ENCODE measurements around the gene MAP3K14.

The MAP3K14 gene

DNA sequence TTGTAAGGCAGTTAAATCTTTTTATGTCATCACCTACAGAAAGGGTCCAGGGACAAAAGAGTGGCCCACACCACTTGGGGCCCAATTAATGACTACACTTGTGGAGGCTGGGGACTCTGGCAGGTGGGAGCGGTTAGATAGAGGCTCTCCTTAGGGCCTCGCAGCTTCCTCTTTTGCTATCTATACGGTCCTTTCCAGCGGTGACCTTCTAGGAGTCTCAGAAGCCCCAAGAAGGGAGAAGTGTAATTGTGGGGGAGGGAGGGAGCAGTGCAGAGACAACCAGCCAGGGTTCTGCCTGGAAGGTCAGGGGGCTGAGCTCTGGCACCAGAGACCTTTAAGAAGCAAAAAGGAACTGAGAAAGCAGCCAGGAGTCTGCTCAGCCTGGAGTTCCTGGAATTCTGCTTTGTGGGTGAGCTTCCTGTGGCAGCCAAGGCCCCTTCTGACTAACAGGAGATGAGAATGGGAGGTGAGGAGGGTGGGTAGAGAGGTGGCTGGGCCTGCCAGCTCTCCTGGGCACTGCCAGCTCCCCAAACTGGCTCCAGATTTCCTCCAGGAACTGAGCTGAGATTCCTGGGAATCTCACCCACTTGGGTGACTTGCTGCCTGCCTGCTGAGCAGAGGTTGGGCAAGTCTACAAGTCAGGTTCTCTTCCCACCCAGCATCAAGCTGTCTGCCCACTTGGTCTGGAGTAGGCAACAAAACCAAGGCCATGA is 16.3 kb upstream of the MAP3K14 start:
- Mint-ChIP-seq H3K4me3 (no peak overlapping the region), H3K27me3 (no peaks in the 10 kb centered on the region), H3K36me3 (ENCODE audit: low read depth) (no peaks in the 10 kb centered on the region), H3K9me3 (no peaks in the 10 kb centered on the region), H3K27ac (no peak overlapping the region), H3K4me1 (peaks cover 28% of the 10 kb centered on the region)
- DNase-seq (no peak), ATAC-seq (peak; percentile 79)

DNA sequence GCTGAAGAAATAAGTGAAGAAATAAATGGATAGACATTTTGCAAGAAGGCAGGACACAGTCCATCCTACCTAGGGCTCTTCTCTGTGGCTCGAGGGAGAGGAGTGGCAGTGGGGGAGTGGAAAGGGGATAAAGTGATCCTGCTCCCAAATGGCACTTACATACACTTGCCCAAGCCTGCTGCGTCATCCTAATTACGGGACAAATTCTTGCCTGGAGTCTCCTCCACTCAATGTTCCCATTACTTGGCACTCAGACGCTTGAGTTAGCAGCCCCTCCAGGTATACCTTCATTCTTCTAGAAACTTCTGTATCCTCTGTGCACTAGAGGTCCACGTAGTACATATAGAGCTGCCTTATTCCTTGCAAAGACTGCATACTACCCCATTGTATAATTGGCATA is 15.7 kb upstream of the MAP3K14 start:
- Mint-ChIP-seq H3K36me3 (ENCODE audit: low read depth) (no peaks in the 10 kb centered on the region), H3K4me3 (no peak overlapping the region), H3K27me3 (no peaks in the 10 kb centered on the region), H3K27ac (no peak overlapping the region), H3K4me1 (peaks cover 28% of the 10 kb centered on the region), H3K9me3 (no peaks in the 10 kb centered on the region)
- ATAC-seq, result no peak
- no peak for DNase-seq

GRCh38 chr17:45326626-45327025 is 9.8 kb upstream of the MAP3K14 start:
- no peak overlapping the region for H3K4me3 Mint-ChIP-seq
- no peaks in the 10 kb centered on the region for H3K27me3 Mint-ChIP-seq
- H3K27ac Mint-ChIP-seq, result no peak overlapping the region
- H3K9me3 Mint-ChIP-seq, result no peaks in the 10 kb centered on the region
- no peaks in the 10 kb centered on the region for H3K36me3 Mint-ChIP-seq (ENCODE audit: low read depth)
- peaks cover 11% of the 10 kb centered on the region for H3K4me1 Mint-ChIP-seq
- ATAC-seq, result no peak
- no peak for DNase-seq

DNA sequence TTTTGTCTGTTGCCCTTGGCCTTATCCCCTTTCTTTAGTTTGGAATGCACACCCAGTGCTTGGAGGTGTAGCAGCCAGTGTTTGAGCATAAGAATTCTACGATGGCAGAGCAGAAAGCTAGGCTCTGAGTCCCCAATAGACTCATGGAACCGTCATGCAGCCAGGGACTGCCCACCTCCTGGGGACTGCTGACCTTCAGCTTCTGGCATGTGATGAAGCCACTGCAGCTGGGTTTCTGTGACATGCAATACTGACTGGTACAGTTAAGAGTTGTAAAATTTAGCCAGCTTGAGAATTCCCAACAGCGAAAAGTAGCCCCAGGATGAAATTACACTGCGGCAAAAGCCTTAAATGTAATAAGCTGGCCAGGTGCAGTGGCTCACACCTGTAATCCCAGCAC is 9.0 kb upstream of the MAP3K14 start:
- no peak for DNase-seq
- Mint-ChIP-seq H3K4me3 (no peak overlapping the region), H3K27ac (no peak overlapping the region), H3K9me3 (no peaks in the 10 kb centered on the region), H3K36me3 (ENCODE audit: low read depth) (no peaks in the 10 kb centered on the region), H3K27me3 (no peaks in the 10 kb centered on the region), H3K4me1 (peaks cover 18% of the 10 kb centered on the region)
- no peak for ATAC-seq

GRCh38 chr17:45324336-45324735 is 7.5 kb upstream of the MAP3K14 start:
- H3K4me1 Mint-ChIP-seq, result peaks cover 27% of the 10 kb centered on the region
- no peaks in the 10 kb centered on the region for H3K36me3 Mint-ChIP-seq (ENCODE audit: low read depth)
- no peak for DNase-seq
- no peaks in the 10 kb centered on the region for H3K9me3 Mint-ChIP-seq
- no peak overlapping the region for H3K27ac Mint-ChIP-seq
- no peaks in the 10 kb centered on the region for H3K27me3 Mint-ChIP-seq
- ATAC-seq, result no peak
- H3K4me3 Mint-ChIP-seq, result no peak overlapping the region

DNA sequence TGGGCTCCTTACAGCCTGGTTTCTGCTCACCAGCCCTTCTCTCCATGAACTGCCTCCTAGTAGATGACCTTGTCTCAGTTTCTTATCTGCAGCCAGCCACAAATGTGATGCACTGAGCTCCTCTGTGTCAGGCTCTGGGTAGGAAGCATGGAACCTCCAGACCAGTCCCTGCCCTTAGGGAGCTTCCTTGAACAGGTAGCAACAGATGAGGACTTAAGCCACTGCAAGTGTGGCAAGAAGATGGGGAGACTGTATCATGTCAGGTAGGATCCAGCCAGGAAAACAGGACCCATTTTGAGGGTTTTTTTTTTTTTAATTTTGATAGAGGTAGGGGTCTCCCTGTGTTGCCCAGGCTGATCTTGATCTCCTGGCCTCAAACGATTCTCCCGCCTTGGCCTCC is 5.3 kb upstream of the MAP3K14 start:
- Mint-ChIP-seq H3K36me3 (ENCODE audit: low read depth) (peaks cover 2% of the 10 kb centered on the region), H3K4me1 (peaks cover 49% of the 10 kb centered on the region), H3K9me3 (no peaks in the 10 kb centered on the region), H3K4me3 (no peak overlapping the region), H3K27me3 (peaks cover 2% of the 10 kb centered on the region), H3K27ac (no peak overlapping the region)
- ATAC-seq, result no peak
- DNase-seq, result no peak

- Mint-ChIP-seq H3K9me3 (no peaks in the 10 kb centered on the region), H3K36me3 (ENCODE audit: low read depth) (peaks cover 8% of the 10 kb centered on the region), H3K27ac (peak overlapping the region; percentile 38), H3K4me1 (peaks cover 50% of the 10 kb centered on the region), H3K4me3 (peak overlapping the region; percentile 3), H3K27me3 (peaks cover 4% of the 10 kb centered on the region)
- ATAC-seq (no peak), DNase-seq (no peak)
These were observed 4.2 kb upstream of the MAP3K14 start for GRCh38 chr17:45320931-45321461.

DNA sequence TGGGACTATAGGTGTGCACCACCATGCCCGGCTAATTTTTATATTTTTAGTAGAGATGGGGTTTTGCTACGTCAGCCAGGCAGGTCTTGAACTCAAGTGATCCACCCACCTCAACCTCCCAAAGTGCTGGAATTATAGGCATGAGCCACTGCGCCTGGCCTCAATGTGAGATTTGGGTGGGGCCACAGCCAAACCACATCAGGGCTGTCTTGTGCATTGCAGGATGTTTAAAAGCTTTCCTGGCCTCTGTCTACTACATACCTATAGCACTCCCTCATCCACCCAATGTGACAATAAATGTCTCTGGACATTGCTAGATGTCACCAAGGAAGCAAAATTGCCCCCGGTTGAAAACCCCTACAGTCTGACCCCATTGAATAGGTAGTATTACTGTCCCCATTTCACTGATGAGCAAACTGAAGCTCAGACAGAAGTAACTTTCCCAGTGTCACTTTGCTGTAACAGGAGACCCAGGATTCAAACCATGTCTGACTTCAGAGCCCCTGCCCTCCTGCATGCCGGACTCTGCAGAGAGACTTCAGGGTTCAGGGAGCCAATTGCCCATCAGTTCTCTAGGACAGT is 3.6 kb upstream of the MAP3K14 start:
- Mint-ChIP-seq H3K27me3 (peaks cover 4% of the 10 kb centered on the region), H3K4me3 (no peak overlapping the region), H3K4me1 (peaks cover 53% of the 10 kb centered on the region), H3K9me3 (no peaks in the 10 kb centered on the region), H3K36me3 (ENCODE audit: low read depth) (peaks cover 14% of the 10 kb centered on the region), H3K27ac (no peak overlapping the region)
- ATAC-seq, result no peak
- no peak for DNase-seq

DNA sequence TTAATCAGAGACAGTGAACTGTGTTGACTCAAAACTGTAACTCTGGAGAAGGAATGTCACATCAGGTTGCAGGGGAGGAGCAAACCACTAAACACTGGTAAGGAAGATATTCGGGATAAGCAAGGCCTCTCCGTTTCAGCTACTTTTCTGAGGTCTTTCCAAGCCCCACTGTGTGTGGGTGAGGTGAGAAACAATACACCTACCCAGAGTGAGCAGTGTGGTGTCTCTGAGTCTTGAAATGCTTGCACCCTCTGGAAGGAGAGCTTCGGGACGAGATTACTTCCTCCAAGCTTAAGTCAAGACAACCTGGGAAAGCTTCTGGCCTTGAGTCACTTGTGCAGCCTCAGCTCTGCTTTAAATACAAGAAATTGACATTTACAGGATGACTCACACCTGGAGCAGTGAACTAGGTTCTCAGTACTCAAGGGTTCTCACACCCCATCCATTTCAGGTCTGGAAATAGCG is 2.5 kb upstream of the MAP3K14 start:
- ATAC-seq, result peak; percentile 9
- Mint-ChIP-seq H3K4me3 (peak overlapping the region; percentile 15), H3K4me1 (peaks cover 61% of the 10 kb centered on the region), H3K36me3 (ENCODE audit: low read depth) (peaks cover 25% of the 10 kb centered on the region), H3K27ac (peak overlapping the region; percentile 20), H3K27me3 (peaks cover 4% of the 10 kb centered on the region), H3K9me3 (no peaks in the 10 kb centered on the region)
- no peak for DNase-seq

DNA sequence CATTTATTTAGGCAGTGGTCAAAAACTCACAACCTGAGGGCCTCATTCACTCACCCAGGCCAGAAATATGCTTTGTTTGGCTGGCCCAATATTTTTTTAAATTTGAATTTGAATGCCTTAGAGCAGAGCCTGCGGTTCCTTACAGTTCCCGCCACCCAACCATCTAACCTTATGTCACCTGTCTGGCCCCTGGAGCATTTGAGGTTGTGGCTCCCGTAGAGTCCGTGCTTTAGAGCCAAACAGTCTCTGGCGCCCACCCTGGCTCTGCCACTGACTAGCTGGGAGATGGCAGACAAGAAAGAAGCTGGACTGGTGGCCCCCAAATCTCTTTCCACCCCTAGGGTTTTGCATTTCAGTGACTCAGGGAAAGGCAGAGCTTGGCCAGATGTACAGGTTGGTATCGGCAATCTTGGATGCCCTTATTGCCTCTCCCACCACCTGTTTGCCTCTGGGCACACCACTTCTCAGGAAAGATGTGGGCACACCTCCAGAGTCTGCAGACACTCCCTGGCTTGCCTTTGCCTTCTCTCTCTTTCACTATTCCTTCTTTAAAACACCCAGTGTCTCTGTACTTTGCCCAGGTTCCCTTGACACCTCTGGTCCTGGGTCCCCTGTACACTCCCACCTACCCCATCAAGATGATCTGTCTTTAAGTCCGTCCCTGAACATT is 1.9 kb upstream of the MAP3K14 start:
- ATAC-seq (no peak), DNase-seq (no peak)
- Mint-ChIP-seq H3K4me1 (peaks cover 67% of the 10 kb centered on the region), H3K36me3 (ENCODE audit: low read depth) (peaks cover 31% of the 10 kb centered on the region), H3K4me3 (peak overlapping the region; percentile 86), H3K9me3 (no peaks in the 10 kb centered on the region), H3K27ac (peak overlapping the region; percentile 20), H3K27me3 (peaks cover 4% of the 10 kb centered on the region)

GRCh38 chr17:45317111-45317928 is 500 bp upstream of the MAP3K14 start:
- ATAC-seq (peak; percentile 81), DNase-seq (peak; percentile 100)
- Mint-ChIP-seq H3K27me3 (peaks cover 4% of the 10 kb centered on the region), H3K36me3 (ENCODE audit: low read depth) (peaks cover 40% of the 10 kb centered on the region), H3K4me1 (peaks cover 80% of the 10 kb centered on the region), H3K27ac (peak overlapping the region; percentile 94), H3K4me3 (peak overlapping the region; percentile 86), H3K9me3 (no peaks in the 10 kb centered on the region)

- peaks cover 49% of the 10 kb centered on the region for H3K36me3 Mint-ChIP-seq (ENCODE audit: low read depth)
- DNase-seq, result no peak
- peak overlapping the region; percentile 98 for H3K4me3 Mint-ChIP-seq
- peaks cover 4% of the 10 kb centered on the region for H3K27me3 Mint-ChIP-seq
- H3K9me3 Mint-ChIP-seq, result no peaks in the 10 kb centered on the region
- no peak for ATAC-seq
- peaks cover 83% of the 10 kb centered on the region for H3K4me1 Mint-ChIP-seq
- H3K27ac Mint-ChIP-seq, result peak overlapping the region; percentile 93
These were observed 979 bp downstream of the MAP3K14 start for GRCh38 chr17:45315648-45316433.

GRCh38 chr17:45314741-45315647 is 1.8 kb downstream of the MAP3K14 start:
- no peaks in the 10 kb centered on the region for H3K9me3 Mint-ChIP-seq
- H3K4me3 Mint-ChIP-seq, result peak overlapping the region; percentile 98
- peaks cover 56% of the 10 kb centered on the region for H3K36me3 Mint-ChIP-seq (ENCODE audit: low read depth)
- ATAC-seq, result no peak
- peaks cover 4% of the 10 kb centered on the region for H3K27me3 Mint-ChIP-seq
- H3K4me1 Mint-ChIP-seq, result peaks cover 83% of the 10 kb centered on the region
- H3K27ac Mint-ChIP-seq, result peak overlapping the region; percentile 93
- no peak for DNase-seq

All from activated naive CD8-positive, alpha-beta T cell treated with anti-CD3 and anti-CD28 coated beads, Interleukin-2, amount 50 U/mL, for 24 hours (primary cell).